Uterus (tissue), 4 donors: ENCODE measurements around the gene EIF4A2. TPM values are rescaled to one million over a fixed set of nuclear protein-coding genes. Genes with fewer than 3 reads are reported as not detected.

ENCODE experiments used
- DNase-seq, 2 donors: peaks; one replicate each; pipeline ENCODE4 v3.0.0-alpha.2; 2019 to 2020
- H3K27ac ChIP-seq, 2 donors: fragments of 200-600 bp; sonication (generic); 1 replicate in 1 of 2; 2 replicates in 1 of 2; pipeline ENCODE4 v1.5.1; 2016 to 2018
- H3K27me3 ChIP-seq, 2 donors: fragments of 200-600 bp; sonication (generic); one replicate each; pipeline ENCODE4 v1.5.1; 2018 to 2019; ENCODE audit warnings: control low read depth in 1 of 2
- H3K36me3 ChIP-seq, 2 donors: fragments of 200-600 bp; sonication (generic); one replicate each; pipeline ENCODE4 v1.5.1; 2019; ENCODE audit warnings: control low read depth in 1 of 2
- H3K4me1 ChIP-seq, 2 donors: fragments of 200-600 bp; sonication (generic); one replicate each; pipeline ENCODE4 v1.5.1; 2018 to 2019; ENCODE audit warnings: control low read depth in 1 of 2
- H3K4me3 ChIP-seq, 2 donors: fragments of 200-600 bp; sonication (generic); 1 replicate in 1 of 2; 2 replicates in 1 of 2; pipeline ENCODE4 v1.5.1; 2018 to 2019; ENCODE audit warnings: mild to moderate bottlenecking in 1 of 2
- H3K9me3 ChIP-seq, 2 donors: fragments of 200-600 bp; sonication (generic); one replicate each; pipeline ENCODE4 v1.5.1; 2019; ENCODE audit warnings: control low read depth in 1 of 2
- CTCF ChIP-seq, 4 experiments: fragments of 200-600 bp in 2 of 4; fragments of 450-650 bp in 2 of 4; sonication (generic) in 2 of 4; IDR thresholded peaks; one replicate each; pipeline ENCODE4 v1.5.1; 2016 to 2019; ENCODE audit warnings: antibody characterized with exemption in 4 of 4, mild to moderate bottlenecking in 2 of 4, moderate library complexity in 1 of 4
- POLR2A ChIP-seq, 2 donors: fragments of 450-650 bp; IDR thresholded peaks; one replicate each; pipeline ENCODE4 v1.6.1; 2016; ENCODE audit warnings: antibody characterized with exemption in 2 of 2, mild to moderate bottlenecking in 1 of 2, moderate library complexity in 1 of 2
- intact Hi-C: fragments of 100-400 bp; cut with DNase I; formaldehyde crosslinking; loops from one replicate; pipeline ENCODE4 v1.15.1; 2023; ENCODE audit warnings: low total_unique reads
- total RNA-seq, 4 donors: library from RNA; depleted of rRNA in 3 of 4; stranded (reverse); fragments of >200 nt in 3 of 4; gene quantifications; one replicate each; pipeline versions ENCODE4 v1.1.0 to v1.2.4, GENCODE V29; 2014 to 2023
- donor health status: DM: yes; HTN: yes; CAD: no.

EIF4A2 gene
- total RNA-seq, 4 donors from 2014 or later, result 429 to 1,121 (median 514) TPM

DNA sequence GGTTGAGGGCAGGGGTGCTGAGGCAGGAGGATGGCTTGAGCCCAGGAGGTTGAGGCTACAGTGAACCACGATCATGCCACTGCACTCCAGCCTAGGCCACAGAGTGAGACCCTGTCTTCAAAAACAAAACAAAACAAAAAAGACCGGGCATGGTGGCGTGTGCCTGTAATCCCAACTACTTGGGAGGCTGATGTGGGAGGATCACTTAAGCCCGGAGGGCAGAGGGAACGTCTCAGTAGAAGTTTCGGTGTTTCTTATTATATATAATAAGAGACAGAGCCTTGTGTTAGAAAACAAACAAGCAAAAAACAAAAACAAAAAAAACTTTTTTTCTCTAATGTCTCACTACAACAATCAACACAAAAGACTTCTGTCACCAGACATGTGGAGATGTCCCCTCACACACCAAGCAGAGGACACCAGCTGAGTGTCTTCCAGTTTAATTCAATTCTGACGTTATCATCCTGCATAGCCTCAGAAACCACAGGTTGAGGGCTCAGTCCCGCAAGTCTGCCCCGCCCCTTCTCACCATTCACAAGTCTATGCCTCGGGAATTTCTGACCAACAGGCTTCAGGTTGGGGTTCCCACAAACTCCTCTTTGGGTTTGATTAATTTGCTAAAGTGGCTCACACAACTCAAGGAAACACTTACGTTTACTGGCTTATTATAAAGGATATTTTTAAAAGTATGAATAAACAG is 24.0 kb upstream of the EIF4A2 start:
- Histone ChIP-seq H3K36me3 (no peaks in the 10 kb centered on the region), H3K4me3 (no peak overlapping the region), H3K27me3 (no peaks in the 10 kb centered on the region), H3K4me1 (no peaks in the 10 kb centered on the region), H3K9me3 (no peaks in the 10 kb centered on the region), H3K27ac (no peak overlapping the region)
- DNase-seq, result no peak
- no peak for TF ChIP-seq CTCF (IDR thresholded peaks at IDR 0.05)
- TF ChIP-seq POLR2A (IDR thresholded peaks at IDR 0.05), result no peak
- intact Hi-C loops, result no loop called here

- no peak for DNase-seq
Observed at GRCh38 chr3:186760141-186760833, 23.1 kb upstream of the EIF4A2 start.

DNA sequence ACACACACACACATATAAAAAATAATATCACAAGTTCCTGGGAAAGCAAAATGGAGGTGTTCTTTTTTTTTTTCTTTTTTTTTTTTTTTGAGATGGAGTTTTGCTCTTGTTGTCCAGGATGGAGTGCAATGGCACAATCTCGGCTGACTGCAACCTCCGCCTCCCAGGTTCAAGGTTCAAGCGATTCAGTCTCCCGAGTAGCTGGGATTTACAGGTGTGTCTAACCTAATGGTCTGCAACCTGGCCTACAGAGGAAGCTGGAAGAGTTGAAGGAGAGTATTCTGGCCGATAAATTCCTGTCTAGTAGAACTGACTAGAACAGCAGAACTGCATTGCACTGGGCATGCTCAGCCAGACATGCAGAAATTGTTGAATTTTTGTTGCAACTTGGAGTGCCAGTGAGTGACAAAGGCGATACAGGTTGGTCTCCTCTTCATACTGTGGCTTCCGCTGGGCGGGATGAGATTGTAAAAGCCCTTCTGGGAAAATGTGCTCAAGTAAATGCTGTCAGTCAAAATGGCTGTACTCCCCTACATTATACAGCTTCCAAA is 22.4 kb upstream of the EIF4A2 start:
- no peaks in the 10 kb centered on the region for H3K4me1 ChIP-seq
- TF ChIP-seq POLR2A (IDR thresholded peaks at IDR 0.05), result no peak
- H3K4me3 ChIP-seq, result no peak overlapping the region
- no peaks in the 10 kb centered on the region for H3K9me3 ChIP-seq
- intact Hi-C loops, result no loop called here
- H3K36me3 ChIP-seq, result no peaks in the 10 kb centered on the region
- H3K27ac ChIP-seq, result no peak overlapping the region
- no peaks in the 10 kb centered on the region for H3K27me3 ChIP-seq
- no peak for DNase-seq

More at GRCh38 chr3:186760141-186760833, 23.1 kb upstream of the EIF4A2 start:
- Histone ChIP-seq H3K4me1 (no peaks in the 10 kb centered on the region), H3K9me3 (no peaks in the 10 kb centered on the region), H3K27ac (no peak overlapping the region), H3K4me3 (no peak overlapping the region), H3K36me3 (no peaks in the 10 kb centered on the region), H3K27me3 (no peaks in the 10 kb centered on the region)
- TF ChIP-seq POLR2A (IDR thresholded peaks at IDR 0.05) (no peak), CTCF (IDR thresholded peaks at IDR 0.05) (no peak)
- intact Hi-C loops, result no loop called here

GRCh38 chr3:186772281-186772694 is 11.1 kb upstream of the EIF4A2 start:
- Histone ChIP-seq H3K4me1 (no peaks in the 10 kb centered on the region), H3K27me3 (no peaks in the 10 kb centered on the region), H3K4me3 (peak overlapping the region; percentile 12 to 30), H3K36me3 (no peaks in the 10 kb centered on the region), H3K27ac (no peak overlapping the region), H3K9me3 (no peaks in the 10 kb centered on the region)
- intact Hi-C loops, result no loop called here
- DNase-seq, result no peak
- TF ChIP-seq CTCF (IDR thresholded peaks at IDR 0.05), result no peak

DNA sequence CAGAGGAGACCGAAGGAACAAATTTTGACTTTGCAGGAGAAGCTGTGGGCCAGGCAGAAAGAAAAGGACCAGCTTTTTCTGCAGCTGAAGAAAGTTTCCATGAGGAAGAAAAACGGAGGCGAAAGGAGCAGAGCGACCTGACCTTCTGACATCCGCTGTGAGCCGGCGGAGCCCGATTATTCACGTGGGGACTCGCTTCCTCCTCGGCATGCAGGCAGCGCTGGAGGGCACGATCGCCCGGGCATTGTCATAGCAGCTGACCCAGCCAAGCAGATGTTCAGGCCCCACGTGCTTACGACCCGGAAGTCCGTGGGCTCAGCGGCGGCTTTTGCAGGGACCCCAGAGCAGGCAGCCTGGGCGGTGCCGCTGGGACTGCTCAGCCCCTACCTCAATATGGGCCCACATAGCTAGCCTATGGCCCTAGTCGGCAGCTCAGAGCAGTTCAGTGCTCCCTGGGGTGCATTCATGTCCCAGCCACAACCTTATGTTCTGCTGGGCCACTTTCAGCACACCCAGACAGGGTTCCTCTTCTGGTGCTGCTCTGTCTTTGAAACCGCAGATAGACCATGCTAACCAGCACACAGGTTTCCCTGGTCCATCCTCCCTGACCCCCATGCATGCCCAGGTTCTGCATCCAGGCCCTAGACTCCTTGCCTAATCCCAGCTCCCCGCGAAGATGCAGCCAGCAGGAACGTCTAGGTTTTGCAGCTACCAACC is 10.5 kb upstream of the EIF4A2 start:
- Histone ChIP-seq H3K27me3 (no peaks in the 10 kb centered on the region), H3K27ac (no peak overlapping the region), H3K9me3 (no peaks in the 10 kb centered on the region), H3K36me3 (no peaks in the 10 kb centered on the region), H3K4me3 (peak overlapping the region; percentile 12 to 30), H3K4me1 (no peaks in the 10 kb centered on the region)
- TF ChIP-seq CTCF (IDR thresholded peaks at IDR 0.05), result no peak
- no peak for TF ChIP-seq POLR2A (IDR thresholded peaks at IDR 0.05)
- DNase-seq, result peak; percentile 20 to 32
- intact Hi-C loops, result no loop called here
